HepG2 (cell line): Measurements from ENCODE around the gene MIEF2. TPM values are rescaled to one million over a fixed set of nuclear protein-coding genes. Genes with fewer than 3 reads are reported as not detected.

Experiments used
- ATF7-NPFF ChIP-seq: sonication (generic); formaldehyde crosslinking; IDR thresholded peaks from 2 replicates; pipeline ENCODE4 v1.8.1; 2023; ENCODE audit warnings: mild to moderate bottlenecking, low read depth, missing genetic modification reagents, moderate library complexity
- BCL6 ChIP-seq: IDR thresholded peaks from 2 replicates; pipeline ENCODE4 v1.6.1; 2016; ENCODE audit warnings: missing genetic modification reagents, missing compliant biosample characterization
- GTF3A ChIP-seq: sonication (generic); formaldehyde crosslinking; conservative IDR thresholded peaks from 2 replicates; pipeline ENCODE4 v1.4.0; 2020; ENCODE audit warnings: mild to moderate bottlenecking, missing genetic modification reagents
- LBX2 ChIP-seq: sonication (generic); formaldehyde crosslinking; IDR thresholded peaks from 2 replicates; pipeline ENCODE4 v1.5.0; 2020; ENCODE audit warnings: missing genetic modification reagents, mild to moderate bottlenecking, borderline replicate concordance
- MAFF ChIP-seq: IDR thresholded peaks from 2 replicates; pipeline ENCODE4 v1.6.1; 2011; ENCODE audit warnings: low read depth, low read length, improper control_type of control experiment
- NONO ChIP-seq, 2 experiments: fragments of 450-650 bp in 1 of 2; sonication (generic) in 1 of 2; formaldehyde crosslinking in 1 of 2; IDR thresholded peaks in 1 of 2; conservative IDR thresholded peaks in 1 of 2; 2 replicates each; pipeline versions ENCODE4 v1.6.1 to v1.8.0; 2017 to 2022; ENCODE audit warnings: mild to moderate bottlenecking in 1 of 2, missing genetic modification reagents in 1 of 2, moderate library complexity in 1 of 2
- NR2F1 ChIP-seq, 2 experiments: fragments of 450-650 bp in 1 of 2; formaldehyde crosslinking in 1 of 2; IDR thresholded peaks; 2 replicates each; pipeline versions ENCODE4 v1.5.0 to v1.6.1; 2016 to 2020; ENCODE audit warnings: mild to moderate bottlenecking in 1 of 2, missing compliant biosample characterization in 1 of 2, missing genetic modification reagents in 1 of 2, moderate library complexity in 1 of 2
- ONECUT2 ChIP-seq: sonication (generic); formaldehyde crosslinking; IDR thresholded peaks from 2 replicates; pipeline ENCODE4 v1.4.0; 2020; ENCODE audit warnings: missing genetic modification reagents
- SAP130 ChIP-seq: IDR thresholded peaks from 2 replicates; pipeline ENCODE4 v1.6.1; 2016; ENCODE audit warnings: low read depth
- SIX4 ChIP-seq: sonication (generic); formaldehyde crosslinking; IDR thresholded peaks from 2 replicates; pipeline ENCODE4 v1.4.0; 2020; ENCODE audit warnings: missing genetic modification reagents
- SRSF9 ChIP-seq: fragments of 200-400 bp; formaldehyde crosslinking; IDR thresholded peaks from 2 replicates; pipeline ENCODE4 v1.6.1; 2018; ENCODE audit warnings: borderline replicate concordance, mild to moderate bottlenecking, low read depth, low read length; ENCODE audit not compliant: insufficient read depth, poor library complexity, severe bottlenecking
- TCF7L2 ChIP-seq: IDR thresholded peaks from 2 replicates; pipeline ENCODE4 v1.6.1; 2011; ENCODE audit warnings: mild to moderate bottlenecking, low read depth, low read length, moderate library complexity
- TEAD3 ChIP-seq: optimal IDR thresholded peaks from 2 replicates; pipeline ENCODE3; 2016; ENCODE audit warnings: borderline replicate concordance
- U2AF1 ChIP-seq: fragments of 200-400 bp; formaldehyde crosslinking; optimal IDR thresholded peaks from 2 replicates; pipeline ENCODE3; 2017; ENCODE audit warnings: mild to moderate bottlenecking, low read depth, low read length
- ZC3H13 ChIP-seq: sonication (generic); formaldehyde crosslinking; IDR thresholded peaks from 2 replicates; pipeline ENCODE4 v1.8.1; 2023; ENCODE audit warnings: mild to moderate bottlenecking, missing genetic modification reagents, moderate library complexity
- ZFP90 ChIP-seq: sonication (generic); formaldehyde crosslinking; IDR thresholded peaks from 2 replicates; pipeline ENCODE4 v1.8.0; 2022; ENCODE audit warnings: missing genetic modification reagents, mild to moderate bottlenecking, inconsistent platforms, borderline replicate concordance
- ZNF263 ChIP-seq: sonication (generic); formaldehyde crosslinking; IDR thresholded peaks from 2 replicates; pipeline ENCODE4 v1.4.0; 2020; ENCODE audit warnings: missing genetic modification reagents
- ZNF333 ChIP-seq: sonication (generic); formaldehyde crosslinking; IDR thresholded peaks from 2 replicates; pipeline ENCODE4 v1.4.0; 2020; ENCODE audit warnings: mild to moderate bottlenecking, missing genetic modification reagents, borderline replicate concordance
- ZNF547 ChIP-seq: sonication (generic); formaldehyde crosslinking; IDR thresholded peaks from 2 replicates; pipeline ENCODE4 v1.5.1; 2020; ENCODE audit warnings: mild to moderate bottlenecking, missing genetic modification reagents
- ZNF597 ChIP-seq: sonication (generic); formaldehyde crosslinking; IDR thresholded peaks from 2 replicates; pipeline ENCODE4 v1.5.0; 2020; ENCODE audit warnings: missing genetic modification reagents
- ZNF687 ChIP-seq: sonication (generic); formaldehyde crosslinking; IDR thresholded peaks from 2 replicates; pipeline ENCODE4 v1.5.1; 2020; ENCODE audit warnings: mild to moderate bottlenecking, missing genetic modification reagents, moderate library complexity
- ZSCAN31 ChIP-seq: sonication (generic); formaldehyde crosslinking; IDR thresholded peaks from 2 replicates; pipeline ENCODE4 v1.5.0; 2020; ENCODE audit warnings: low read depth, mild to moderate bottlenecking, missing genetic modification reagents
- polyA plus RNA-seq, 8 experiments: library from polyadenylated mRNA; depleted of rRNA in 3 of 8; stranded (reverse) in 7 of 8; unstranded in 1 of 8; fragments of >200 nt; fragmentation: Illumina TruSeq in 4 of 8; extraction: Trizol in 4 of 8; gene quantifications; 2 replicates each; pipeline versions ENCODE4 v1.2.1 to v1.2.3, GENCODE V29; 2011 to 2016; ENCODE audit warnings: low read depth in 4 of 8, missing spikeins in 1 of 8, mixed read lengths in 1 of 8; ENCODE audit not compliant: insufficient read depth in 1 of 8
- total RNA-seq, 5 experiments: library from RNA; depleted of rRNA; stranded (reverse); fragments of >200 nt; fragmentation: Illumina TruSeq; extraction: Trizol; gene quantifications; 2 replicates each; pipeline ENCODE4 v1.2.3, GENCODE V29; 2016; ENCODE audit warnings: low read depth in 1 of 5
- TF ChIP-seq, protein P1 (sequence below): sonication (generic); formaldehyde crosslinking; IDR thresholded peaks from 2 replicates; pipeline ENCODE4 v1.4.0; 2020; ENCODE audit warnings: missing genetic modification reagents

MIEF2 gene
- total and polyA plus RNA-seq, 2 of the 13 experiments (the other 11 are each of a cell fraction or from before 2014, with no cell fraction given), result 6.0 to 8.0 TPM

GRCh38 chr17:18258356-18259038, 2.0 kb upstream of the MIEF2 start, which contains the start of gene FLII (continued):
- TF ChIP-seq ZNF687, result peak; percentile 73
- no peak for TF ChIP-seq ZNF333 (CRISPR knock-in tag)
- TF ChIP-seq TCF7L2, result no peak
- no peak for TF ChIP-seq ZNF597
- TF ChIP-seq SRSF9, result no peak
- peak; percentile 72; the same call in 1 of the 2 replicates for TF ChIP-seq ZSCAN31
- TF ChIP-seq SIX4 (CRISPR knock-in tag), result no peak
- TF ChIP-seq NONO (IDR thresholded peaks at IDR 0.05), result no peak
- TF ChIP-seq NONO (CRISPR knock-in tag; conservative IDR thresholded peaks at IDR 0.05), result peak; percentile 59; the same call in 1 of the 2 replicates
- no peak for TF ChIP-seq LBX2 (CRISPR knock-in tag)
- no peak for TF ChIP-seq BCL6 (CRISPR knock-in tag)
- peak; percentile 28; the same call in 1 of the 2 replicates for TF ChIP-seq ATF7-NPFF (CRISPR knock-in tag)
- TF ChIP-seq ZNF263 (CRISPR knock-in tag), result no peak; the same call in 1 of the 2 replicates
- TF ChIP-seq GTF3A, result no peak
- peak; percentile 73 for TF ChIP-seq ZC3H13 (CRISPR knock-in tag)
- TF ChIP-seq MAFF, result no peak
- TF ChIP-seq ONECUT2 (CRISPR knock-in tag), result no peak
- TF ChIP-seq, protein P1, sequence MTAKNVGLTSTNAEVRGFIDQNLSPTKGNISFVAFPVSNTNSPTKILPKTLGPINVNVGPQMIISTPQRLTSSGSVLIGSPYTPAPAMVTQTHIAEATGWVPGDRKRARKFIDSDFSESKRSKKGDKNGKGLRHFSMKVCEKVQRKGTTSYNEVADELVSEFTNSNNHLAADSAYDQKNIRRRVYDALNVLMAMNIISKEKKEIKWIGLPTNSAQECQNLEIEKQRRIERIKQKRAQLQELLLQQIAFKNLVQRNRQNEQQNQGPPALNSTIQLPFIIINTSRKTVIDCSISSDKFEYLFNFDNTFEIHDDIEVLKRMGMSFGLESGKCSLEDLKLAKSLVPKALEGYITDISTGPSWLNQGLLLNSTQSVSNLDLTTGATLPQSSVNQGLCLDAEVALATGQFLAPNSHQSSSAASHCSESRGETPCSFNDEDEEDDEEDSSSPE (CRISPR knock-in tag), result 0 out of 2 replicates have a peak, but pooled peaks have one; percentile 16
- TF ChIP-seq SAP130 (CRISPR knock-in tag), result peak; percentile 69
- TF ChIP-seq NR2F1 (CRISPR knock-in tag; IDR thresholded peaks at IDR 0.05), result no peak
- no peak for TF ChIP-seq ZNF547 (CRISPR knock-in tag)
- TF ChIP-seq U2AF1, result no peak
- TF ChIP-seq ZFP90 (CRISPR knock-in tag), result no peak; the same call in 1 of the 2 replicates
- TF ChIP-seq TEAD3 (CRISPR knock-in tag), result no peak
